GM13976 (cell line): ENCODE measurements around the gene NPAS3.

Experiments
- DNase-seq: peaks from one replicate; pipeline ENCODE4 v3.0.0; 2012; ENCODE audit warnings: low spot score
- CTCF ChIP-seq: IDR thresholded peaks from 2 replicates; pipeline ENCODE4 v1.5.1; 2012; ENCODE audit warnings: borderline replicate concordance, mild to moderate bottlenecking; ENCODE audit not compliant: insufficient read depth; ENCODE audit errors: extremely low read depth, missing control alignments, control extremely low read depth
- in situ Hi-C: fragments of 300-500 bp; cut with MboI; formaldehyde crosslinking; loops from one replicate; pipeline ENCODE4 v1.12.0; 2022; ENCODE audit warnings: low sequenced_read_pairs, mixed read lengths, inconsistent platforms; ENCODE audit not compliant: unreplicated experiment

Gene NPAS3

GRCh38 chr14:33617154-33617553, 678.5 kb downstream of the NPAS3 start:
- DNase-seq = no peak
- in situ Hi-C loops = no loop called here
- TF ChIP-seq CTCF = no peak

- DNase-seq = no peak
- TF ChIP-seq CTCF = no peak
- in situ Hi-C loops = no loop called here
These were observed 679.9 kb downstream of the NPAS3 start for GRCh38 chr14:33618361-33619105.

GRCh38 chr14:33622496-33622895, 683.8 kb downstream of the NPAS3 start:
- no peak for DNase-seq
- in situ Hi-C loops = no loop called here
- TF ChIP-seq CTCF = no peak

- in situ Hi-C loops = no loop called here
- TF ChIP-seq CTCF = no peak
- no peak for DNase-seq
These were observed 691.1 kb downstream of the NPAS3 start for GRCh38 chr14:33629792-33630191.

GRCh38 chr14:33631021-33631420, 692.3 kb downstream of the NPAS3 start:
- in situ Hi-C loops = no loop called here
- TF ChIP-seq CTCF = no peak
- DNase-seq = no peak

GRCh38 chr14:33631441-33631840, 692.8 kb downstream of the NPAS3 start:
- no peak for DNase-seq
- in situ Hi-C loops = no loop called here

More at GRCh38 chr14:33631441-33631840, 692.8 kb downstream of the NPAS3 start:
- no peak for TF ChIP-seq CTCF
